HG02759 (cell line): ENCODE measurements around the gene KCNJ12.
"Not testable (repeated sequence)": the region's sequence is repeated elsewhere in the genome, so short reads cannot be mapped to it uniquely, and the experiment has no call there.

ENCODE experiments used
- ATAC-seq: cut with Tn5 transposase; IDR thresholded peaks from one replicate; pipeline ENCODE4 v1.9.1; 2021; ENCODE audit warnings: mild to moderate bottlenecking, moderate library complexity; ENCODE audit not compliant: unreplicated experiment

Gene KCNJ12

DNA sequence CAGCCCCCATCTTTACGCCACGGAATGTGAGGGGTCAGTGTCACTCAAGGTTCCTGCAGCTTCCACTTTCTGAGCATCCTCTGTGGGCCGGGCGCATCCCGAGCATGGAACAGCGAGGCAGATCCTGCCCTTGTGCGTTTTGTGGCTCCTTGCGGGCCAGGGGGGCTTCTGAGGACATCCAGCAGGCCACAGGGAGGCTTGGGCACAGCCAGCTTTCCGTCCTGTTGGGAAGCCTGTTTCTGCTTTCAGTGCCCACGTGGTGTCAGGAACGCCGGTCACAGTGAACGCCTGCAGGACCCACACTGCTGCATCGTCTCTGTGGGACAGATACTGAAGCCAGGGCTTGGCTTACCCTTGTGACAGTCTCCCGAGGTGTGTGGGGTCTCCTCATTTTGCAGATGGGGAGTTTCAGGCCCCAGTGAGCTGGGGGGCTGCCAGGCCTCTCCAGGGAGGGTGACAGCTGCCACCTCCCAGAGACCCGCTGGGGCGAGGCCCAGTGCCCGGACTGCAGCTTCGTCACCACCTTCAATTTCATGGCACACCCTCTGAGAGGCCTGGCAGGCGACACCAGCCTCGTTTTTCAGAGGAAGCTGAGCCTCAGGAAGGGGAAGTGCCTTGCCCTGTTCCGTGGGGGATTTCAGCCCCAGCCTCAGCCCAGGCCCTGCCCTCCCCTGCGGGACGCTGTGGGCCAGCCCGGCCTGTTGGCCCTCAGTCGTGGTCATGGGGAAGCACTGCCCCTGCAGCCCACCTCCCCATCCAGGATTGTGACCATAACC, 29.0 kb downstream of the KCNJ12 start:
- not testable (repeated sequence) for ATAC-seq

- ATAC-seq: not testable (repeated sequence)
These were observed 29.8 kb downstream of the KCNJ12 start for GRCh38 chr17:21405904-21406400.

DNA sequence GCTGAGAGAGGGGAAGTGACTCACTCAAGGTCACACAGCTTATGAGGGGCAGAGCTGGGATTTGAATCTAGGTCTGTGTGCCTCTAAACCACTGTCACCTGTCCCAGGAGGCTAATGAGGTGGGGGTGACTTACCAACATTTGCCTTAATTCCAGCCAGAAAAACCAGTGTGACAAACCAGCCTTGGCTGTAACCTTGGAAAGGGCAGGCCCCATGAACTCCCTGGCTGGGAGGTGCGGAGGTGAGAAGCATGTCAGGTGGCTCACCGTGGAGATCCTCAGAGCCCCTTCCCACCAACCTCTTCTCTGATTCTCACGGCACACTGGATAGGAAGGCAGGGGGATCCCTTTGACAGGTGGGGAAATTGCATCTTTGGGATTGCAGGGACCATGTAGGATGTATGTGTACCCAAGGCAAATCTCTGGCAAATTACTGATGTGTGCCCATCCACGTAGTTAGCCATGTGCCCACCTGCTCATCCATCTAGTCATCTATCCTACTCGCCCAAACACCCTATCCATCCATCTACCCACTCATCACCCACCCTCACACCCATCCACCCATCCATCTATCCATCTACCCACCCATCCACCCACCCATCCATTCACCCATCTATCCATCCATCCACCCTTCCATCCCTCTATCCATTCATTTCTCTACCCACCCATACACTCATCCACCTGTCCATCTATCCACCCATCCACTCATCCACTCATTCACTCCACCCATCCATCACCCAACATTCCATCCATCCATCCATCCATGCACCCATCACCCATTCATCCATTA, 30.7 kb downstream of the KCNJ12 start:
- ATAC-seq: not testable (repeated sequence)

GRCh38 chr17:21407752-21408151, 31.6 kb downstream of the KCNJ12 start:
- ATAC-seq: not testable (repeated sequence)

GRCh38 chr17:21408224-21408623, 32.1 kb downstream of the KCNJ12 start:
- not testable (repeated sequence) for ATAC-seq

- not testable (repeated sequence) for ATAC-seq
These were observed 32.7 kb downstream of the KCNJ12 start for GRCh38 chr17:21408766-21409300.

DNA sequence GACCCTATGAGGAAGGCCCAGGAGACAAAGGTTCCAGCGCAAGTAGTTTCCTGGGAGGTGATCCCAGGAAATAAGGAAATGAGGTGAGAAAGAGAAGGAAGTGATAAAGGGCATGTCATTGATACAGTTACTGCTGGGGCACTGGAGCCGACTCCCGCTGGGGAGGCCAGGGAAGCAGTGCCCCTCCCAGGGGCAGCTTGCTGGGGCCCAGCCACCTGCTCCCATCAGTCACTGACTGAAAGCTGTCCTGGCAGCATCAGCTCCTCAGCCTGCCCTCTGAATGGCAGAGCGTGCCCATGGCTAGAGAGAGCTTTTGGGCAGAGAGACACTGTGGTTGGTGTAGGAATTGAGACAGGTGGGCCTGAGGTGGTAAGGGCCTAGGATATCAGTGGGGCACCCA, 33.2 kb downstream of the KCNJ12 start:
- not testable (repeated sequence) for ATAC-seq

DNA sequence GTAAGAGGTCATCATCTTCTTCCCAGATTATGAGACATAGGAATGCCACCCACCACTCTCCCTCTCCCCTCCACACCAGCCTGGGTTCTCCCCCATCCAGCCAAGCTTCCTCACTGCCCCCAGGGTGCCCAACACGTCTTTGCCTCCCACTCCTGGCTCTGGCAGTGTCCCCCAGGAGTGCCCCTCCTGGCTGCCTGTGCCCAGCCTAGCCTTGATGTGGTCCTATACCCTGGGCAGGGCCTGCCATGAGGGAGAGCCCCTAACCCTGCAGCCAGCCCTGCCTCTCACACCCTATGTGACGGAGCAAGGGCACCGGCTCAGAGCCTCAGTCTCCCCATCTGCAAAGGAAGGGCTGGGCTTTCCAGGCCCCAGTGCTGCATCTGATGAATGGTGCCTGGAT, 33.8 kb downstream of the KCNJ12 start:
- not testable (repeated sequence) for ATAC-seq

DNA sequence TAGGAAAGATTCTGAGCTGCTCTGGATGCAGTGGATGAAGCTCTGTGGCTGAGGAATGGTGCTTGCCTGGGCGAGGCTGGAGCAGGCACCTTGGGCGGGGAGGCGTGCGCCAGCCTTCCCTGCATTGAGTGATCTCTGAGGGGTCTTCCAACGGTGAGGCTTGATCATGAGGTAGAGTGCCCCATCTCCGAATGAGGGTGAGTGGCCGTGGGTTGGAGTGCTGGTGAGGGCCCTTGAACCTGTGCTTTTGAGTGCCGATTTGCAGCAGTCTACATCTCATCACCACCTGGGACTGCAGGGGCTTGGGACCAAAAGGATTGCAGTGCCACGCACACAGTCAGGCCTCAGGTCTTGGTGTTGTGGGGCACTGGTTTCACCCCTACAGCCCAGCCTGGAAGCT, 34.2 kb downstream of the KCNJ12 start:
- not testable (repeated sequence) for ATAC-seq

GRCh38 chr17:21410906-21411678, 34.9 kb downstream of the KCNJ12 start:
- not testable (repeated sequence) for ATAC-seq

DNA sequence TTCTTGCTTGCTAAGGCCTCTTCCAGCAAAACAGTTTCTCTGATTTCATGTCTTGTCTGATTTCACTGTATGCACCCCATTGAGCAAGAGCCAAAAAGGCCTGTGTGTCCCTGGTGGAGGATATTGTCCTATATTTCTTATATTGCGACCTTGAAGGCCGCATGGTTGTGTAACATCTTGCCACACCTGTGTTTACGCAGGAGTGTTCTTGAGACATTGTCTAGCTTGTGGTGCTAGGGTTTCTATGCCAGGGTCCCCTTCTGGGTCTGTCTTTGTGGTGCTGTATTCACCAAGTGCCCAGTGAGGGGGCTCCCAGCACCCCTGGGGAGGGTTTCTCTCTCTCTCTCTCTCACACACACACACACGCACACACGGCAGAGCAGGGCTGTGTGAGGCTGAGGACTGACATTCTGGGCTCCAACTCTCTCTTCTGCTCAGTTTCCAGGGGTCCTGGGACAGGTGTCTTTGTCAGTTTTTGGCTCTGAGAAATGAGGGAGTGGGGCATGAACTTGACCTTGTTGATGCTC, 35.6 kb downstream of the KCNJ12 start:
- ATAC-seq: not testable (repeated sequence)

DNA sequence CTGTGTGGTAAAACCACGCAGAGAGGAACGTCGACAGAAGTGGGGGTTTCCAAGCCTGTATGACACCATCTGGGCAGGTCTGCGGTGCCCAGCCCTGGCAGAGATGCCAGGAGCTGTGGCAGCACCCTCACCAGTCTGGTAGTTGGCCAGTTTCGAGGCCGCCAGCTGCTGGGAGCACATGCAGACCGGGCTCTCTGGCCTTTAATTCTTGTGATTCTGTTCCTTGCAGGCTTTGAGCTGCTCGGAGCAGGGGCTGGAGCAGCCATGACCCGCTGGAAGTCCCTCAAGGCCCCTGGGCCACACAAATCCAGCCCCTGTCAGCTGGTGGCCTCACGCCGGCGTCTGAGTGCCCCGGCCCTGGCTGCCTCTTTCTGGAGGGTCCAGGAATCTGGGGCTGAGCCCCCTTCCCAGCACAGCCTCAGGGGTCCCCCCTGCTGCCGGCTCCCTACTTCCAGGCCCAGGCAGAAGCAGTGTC, 36.1 kb downstream of the KCNJ12 start:
- ATAC-seq: not testable (repeated sequence)

- ATAC-seq: not testable (repeated sequence)
These were observed 37.6 kb downstream of the KCNJ12 start for GRCh38 chr17:21413570-21414279.

DNA sequence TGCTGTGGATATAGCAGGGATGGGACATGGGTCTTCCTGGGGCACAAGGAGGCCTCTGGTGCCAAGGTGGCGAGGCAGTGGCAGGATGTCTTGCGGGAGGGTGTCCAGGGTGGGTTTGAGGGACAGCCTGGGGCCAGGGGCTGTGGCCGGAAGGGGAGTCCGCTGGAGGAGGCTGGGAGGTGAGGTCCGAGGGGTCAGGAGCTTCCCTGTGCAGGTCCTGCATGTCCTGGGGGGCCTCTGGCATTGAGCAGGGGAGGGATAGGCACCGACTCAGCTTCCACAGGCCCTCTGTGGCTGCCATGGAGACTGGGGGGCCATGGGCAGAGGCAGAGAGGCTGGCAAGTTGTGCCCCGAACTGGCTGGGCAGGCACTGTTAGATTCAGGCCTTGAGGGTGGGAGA, 38.5 kb downstream of the KCNJ12 start:
- not testable (repeated sequence) for ATAC-seq

DNA sequence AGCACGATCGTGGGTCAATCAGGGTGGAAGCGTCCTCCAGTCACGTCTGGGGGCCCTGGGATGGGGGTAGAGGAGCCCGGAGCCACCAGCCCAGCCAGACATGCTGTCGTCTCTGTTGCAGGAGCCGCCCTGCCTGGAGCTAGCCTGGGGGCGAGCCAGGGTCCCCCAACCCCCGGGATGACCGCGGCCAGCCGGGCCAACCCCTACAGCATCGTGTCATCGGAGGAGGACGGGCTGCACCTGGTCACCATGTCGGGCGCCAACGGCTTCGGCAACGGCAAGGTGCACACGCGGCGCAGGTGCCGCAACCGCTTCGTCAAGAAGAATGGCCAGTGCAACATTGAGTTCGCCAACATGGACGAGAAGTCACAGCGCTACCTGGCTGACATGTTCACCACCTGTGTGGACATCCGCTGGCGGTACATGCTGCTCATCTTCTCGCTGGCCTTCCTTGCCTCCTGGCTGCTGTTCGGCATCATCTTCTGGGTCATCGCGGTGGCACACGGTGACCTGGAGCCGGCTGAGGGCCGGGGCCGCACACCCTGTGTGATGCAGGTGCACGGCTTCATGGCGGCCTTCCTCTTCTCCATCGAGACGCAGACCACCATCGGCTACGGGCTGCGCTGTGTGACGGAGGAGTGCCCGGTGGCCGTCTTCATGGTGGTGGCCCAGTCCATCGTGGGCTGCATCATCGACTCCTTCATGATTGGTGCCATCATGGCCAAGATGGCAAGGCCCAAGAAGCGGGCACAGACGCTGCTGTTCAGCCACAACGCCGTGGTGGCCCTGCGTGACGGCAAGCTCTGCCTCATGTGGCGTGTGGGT, 39.2 kb downstream of the KCNJ12 start:
- ATAC-seq: not testable (repeated sequence)

DNA sequence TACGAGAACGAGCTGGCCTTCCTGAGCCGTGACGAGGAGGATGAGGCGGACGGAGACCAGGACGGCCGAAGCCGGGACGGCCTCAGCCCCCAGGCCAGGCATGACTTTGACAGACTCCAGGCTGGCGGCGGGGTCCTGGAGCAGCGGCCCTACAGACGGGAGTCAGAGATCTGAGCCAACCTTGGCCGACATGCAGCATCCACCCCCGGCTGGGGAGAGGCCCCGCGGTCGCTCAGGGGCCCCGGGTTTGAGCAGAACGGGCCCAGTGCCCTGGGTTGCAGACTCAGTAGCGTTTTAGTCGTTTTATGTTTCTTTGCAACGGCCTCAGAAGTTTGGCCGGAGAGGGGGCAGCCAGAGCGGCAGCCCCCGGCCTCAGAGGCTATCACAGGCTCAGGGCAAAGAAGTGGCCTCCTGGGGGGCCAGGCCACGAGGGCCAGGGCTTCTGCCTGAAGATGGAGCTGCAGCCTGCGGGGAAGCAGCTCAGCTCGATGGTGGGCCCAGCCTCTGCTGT, 40.4 kb downstream of the KCNJ12 start:
- not testable (repeated sequence) for ATAC-seq

DNA sequence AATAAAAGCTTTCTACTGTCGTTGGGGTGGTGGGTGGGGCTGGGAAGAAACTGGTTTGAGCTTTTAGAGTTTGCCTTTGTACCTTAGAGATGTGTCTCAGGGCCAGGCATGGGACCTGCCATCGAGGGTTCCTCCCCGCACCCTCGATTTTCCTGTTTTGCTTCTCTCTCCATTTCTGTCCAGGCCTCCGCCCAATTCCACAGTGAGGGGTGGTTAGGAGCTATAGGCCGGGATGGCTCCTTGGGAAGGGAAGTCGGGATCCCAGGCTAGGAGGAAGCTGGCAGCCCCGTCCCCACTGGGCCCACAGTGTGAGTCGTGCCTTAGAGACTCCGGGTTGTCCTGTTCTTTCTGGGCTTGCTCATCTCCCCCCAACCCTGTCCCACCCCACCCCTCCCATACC, 41.2 kb downstream of the KCNJ12 start:
- not testable (repeated sequence) for ATAC-seq

GRCh38 chr17:21417921-21418320, 41.8 kb downstream of the KCNJ12 start:
- ATAC-seq: no peak
